Left lung (tissue), 10 donors: ENCODE data around the gene INTS15. TPM values are rescaled to one million over a fixed set of nuclear protein-coding genes. Genes with fewer than 3 reads are reported as not detected.

Experiments used
- ATAC-seq: fragments of 200-7000 bp; cut with Tn5 transposase; one replicate; pipeline ENCODE4 v1.9.1; 2020; ENCODE audit warnings: moderate library complexity
- DNase-seq, 4 donors: peaks; one replicate each; pipeline ENCODE4 v3.0.0-alpha.2; 2013 to 2020
- H3K27ac ChIP-seq, 2 donors: fragments of 200-600 bp; sonication (generic) in 1 of 2; one replicate each; pipeline versions ENCODE4 v1.5.0 to v1.8.0; 2020 to 2021
- H3K27me3 ChIP-seq, 2 donors: fragments of 200-600 bp; sonication (generic) in 1 of 2; one replicate each; pipeline versions ENCODE4 v1.5.0 to v1.8.0; 2020 to 2021
- H3K36me3 ChIP-seq, 2 donors: fragments of 200-600 bp; sonication (generic) in 1 of 2; one replicate each; pipeline versions ENCODE4 v1.5.0 to v1.8.0; 2020 to 2021
- H3K4me1 ChIP-seq, 2 donors: fragments of 200-600 bp; one replicate each; pipeline ENCODE4 v1.8.0; 2021
- H3K4me3 ChIP-seq, 2 donors: fragments of 200-600 bp; sonication (generic) in 1 of 2; one replicate each; pipeline versions ENCODE4 v1.5.0 to v1.8.0; 2020 to 2021; ENCODE audit warnings: mild to moderate bottlenecking in 1 of 2
- H3K9me3 ChIP-seq, 2 donors: fragments of 200-600 bp; sonication (generic) in 1 of 2; one replicate each; pipeline versions ENCODE4 v1.5.0 to v1.8.0; 2020 to 2021
- CTCF ChIP-seq, 2 donors: fragments of 200-600 bp; sonication (generic) in 1 of 2; IDR thresholded peaks; one replicate each; pipeline versions ENCODE4 v1.5.0 to v1.8.0; 2021; ENCODE audit warnings: antibody characterized with exemption in 2 of 2
- intact Hi-C, 2 donors: fragments of 100-400 bp; cut with DNase I; formaldehyde crosslinking; loops; one replicate each; pipeline versions ENCODE4 v1.11.2 to v1.14.2; 2022
- polyA plus RNA-seq, 6 donors: library from polyadenylated mRNA; unstranded; fragments of 120-200 nt; gene quantifications; one replicate each; pipeline ENCODE4 v1.2.1, GENCODE V29; 2013; ENCODE audit not compliant: insufficient read length in 6 of 6
- total RNA-seq, 2 donors: library from RNA; stranded (reverse); fragmentation: NEBNext Ultra II Directional; extraction: Animal tissue kit (Norgen Biotek cat#: 25700); gene quantifications; one replicate each; pipeline ENCODE4 v1.2.1, GENCODE V29; 2021
- donor health status: DM: no; HTN: yes; CAD: no.
- donor health status: DM: no; HTN: no; CAD: no.

INTS15 gene
- total and polyA plus RNA-seq, 8 donors = 30.2 to 49.4 (median 38.3) TPM

- Histone ChIP-seq H3K27ac (no peak overlapping the region), H3K27me3 (no peaks in the 10 kb centered on the region), H3K9me3 (no peaks in the 10 kb centered on the region), H3K4me3 (no peak overlapping the region), H3K36me3 (no peaks in the 10 kb centered on the region), H3K4me1 (no peaks in the 10 kb centered on the region)
- DNase-seq = peak in 1 of 4 donors; percentile 28
- TF ChIP-seq CTCF (IDR thresholded peaks at IDR 0.05) = no peak
- ATAC-seq = no peak
- intact Hi-C loops = no loop called here
Observed at GRCh38 chr7:6558837-6559236, 31.0 kb upstream of the INTS15 start.

GRCh38 chr7:6559896-6560295 is 29.9 kb upstream of the INTS15 start:
- H3K4me3 ChIP-seq = no peak overlapping the region
- H3K27me3 ChIP-seq = no peaks in the 10 kb centered on the region
- no peaks in the 10 kb centered on the region for H3K4me1 ChIP-seq
- no peaks in the 10 kb centered on the region for H3K9me3 ChIP-seq
- intact Hi-C loops = no loop called here
- H3K27ac ChIP-seq = no peak overlapping the region
- ATAC-seq (no peak), DNase-seq (no peak)
- H3K36me3 ChIP-seq = no peaks in the 10 kb centered on the region
- TF ChIP-seq CTCF (IDR thresholded peaks at IDR 0.05) = no peak

GRCh38 chr7:6562106-6562505 is 27.7 kb upstream of the INTS15 start:
- no peak for TF ChIP-seq CTCF (IDR thresholded peaks at IDR 0.05)
- Histone ChIP-seq H3K27ac (no peak overlapping the region), H3K36me3 (no peaks in the 10 kb centered on the region), H3K27me3 (peaks cover 0 to 5% of the 10 kb centered on the region in 2 donors), H3K9me3 (no peaks in the 10 kb centered on the region), H3K4me1 (no peaks in the 10 kb centered on the region), H3K4me3 (no peak overlapping the region)
- intact Hi-C loops = no loop called here
- ATAC-seq (no peak), DNase-seq (no peak)

- intact Hi-C loops = no loop called here
- H3K9me3 ChIP-seq = no peaks in the 10 kb centered on the region
- no peak for TF ChIP-seq CTCF (IDR thresholded peaks at IDR 0.05)
- peaks cover 0 to 5% of the 10 kb centered on the region in 2 donors for H3K27me3 ChIP-seq
- H3K4me3 ChIP-seq = no peak overlapping the region
- DNase-seq (no peak), ATAC-seq (no peak)
- no peaks in the 10 kb centered on the region for H3K36me3 ChIP-seq
- H3K27ac ChIP-seq = no peak overlapping the region
- no peaks in the 10 kb centered on the region for H3K4me1 ChIP-seq
Observed at GRCh38 chr7:6563936-6564770, 25.7 kb upstream of the INTS15 start.

GRCh38 chr7:6565655-6566054 is 24.2 kb upstream of the INTS15 start:
- Histone ChIP-seq H3K4me3 (no peak overlapping the region), H3K27ac (no peak overlapping the region), H3K9me3 (no peaks in the 10 kb centered on the region), H3K36me3 (no peaks in the 10 kb centered on the region), H3K4me1 (no peaks in the 10 kb centered on the region), H3K27me3 (peaks cover 0 to 8% of the 10 kb centered on the region in 2 donors)
- DNase-seq (no peak), ATAC-seq (no peak)
- no peak for TF ChIP-seq CTCF (IDR thresholded peaks at IDR 0.05)
- intact Hi-C loops = no loop called here
